Measurements from ENCODE around the gene SNX11.

Gene SNX11

DNA sequence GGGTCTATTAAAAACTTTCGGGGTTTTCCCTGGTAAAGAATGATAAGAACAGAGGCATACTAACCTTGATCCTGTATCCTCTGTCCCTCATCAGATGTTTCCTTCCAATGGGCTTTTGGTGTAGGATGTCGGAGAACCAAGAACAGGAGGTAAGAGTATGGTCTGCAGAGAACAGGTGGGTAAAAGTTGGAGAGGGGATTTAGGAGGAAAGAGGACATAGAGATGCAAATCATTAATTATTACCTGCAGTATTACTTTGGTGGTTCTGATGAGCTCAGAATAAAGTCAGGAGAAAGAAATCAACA is 4.3 kb downstream of the SNX11 start (continued):
- TF ChIP-seq ZNF416 (tag by site-specific recombination; IDR thresholded peaks at IDR 0.05) (no peak), ZNF248 (tag by site-specific recombination; IDR thresholded peaks at IDR 0.05) (no peak), ZNF350 (tag by site-specific recombination; IDR thresholded peaks at IDR 0.05) (no peak)

DNA sequence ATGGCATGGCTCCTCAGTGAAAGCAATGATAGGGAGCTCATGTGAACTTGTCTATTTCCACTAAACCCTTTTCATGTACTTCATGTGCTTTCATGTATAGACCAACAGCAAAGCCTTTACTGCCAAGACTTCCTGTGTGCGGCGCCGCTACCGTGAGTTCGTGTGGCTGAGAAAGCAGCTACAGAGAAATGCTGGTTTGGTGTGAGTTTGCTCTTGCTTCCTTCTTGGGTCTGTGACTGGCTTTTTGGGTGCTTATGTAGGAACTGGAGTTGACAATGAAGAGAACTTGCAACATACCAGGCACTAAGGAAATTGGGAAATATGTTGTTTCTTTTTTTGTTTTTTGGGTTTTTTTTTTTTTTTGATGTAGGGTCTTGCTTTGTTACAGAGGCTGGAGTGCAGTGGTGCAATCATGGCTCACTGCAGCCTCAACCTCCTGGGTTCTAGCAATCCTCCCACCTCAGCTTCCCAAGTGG is 5.7 kb downstream of the SNX11 start:
- H3K9me3 ChIP-seq (ENCODE audit: control insufficient read depth, insufficient read depth, low read depth, low read length): no peaks in the 10 kb centered on the region
- H3K4me1 ChIP-seq (ENCODE audit: control insufficient read depth, insufficient read depth, low read length): peaks cover 8% of the 10 kb centered on the region
- no peak for TF ChIP-seq ZFP69B (tag by site-specific recombination; IDR thresholded peaks at IDR 0.05)
- TF ChIP-seq, protein P1, sequence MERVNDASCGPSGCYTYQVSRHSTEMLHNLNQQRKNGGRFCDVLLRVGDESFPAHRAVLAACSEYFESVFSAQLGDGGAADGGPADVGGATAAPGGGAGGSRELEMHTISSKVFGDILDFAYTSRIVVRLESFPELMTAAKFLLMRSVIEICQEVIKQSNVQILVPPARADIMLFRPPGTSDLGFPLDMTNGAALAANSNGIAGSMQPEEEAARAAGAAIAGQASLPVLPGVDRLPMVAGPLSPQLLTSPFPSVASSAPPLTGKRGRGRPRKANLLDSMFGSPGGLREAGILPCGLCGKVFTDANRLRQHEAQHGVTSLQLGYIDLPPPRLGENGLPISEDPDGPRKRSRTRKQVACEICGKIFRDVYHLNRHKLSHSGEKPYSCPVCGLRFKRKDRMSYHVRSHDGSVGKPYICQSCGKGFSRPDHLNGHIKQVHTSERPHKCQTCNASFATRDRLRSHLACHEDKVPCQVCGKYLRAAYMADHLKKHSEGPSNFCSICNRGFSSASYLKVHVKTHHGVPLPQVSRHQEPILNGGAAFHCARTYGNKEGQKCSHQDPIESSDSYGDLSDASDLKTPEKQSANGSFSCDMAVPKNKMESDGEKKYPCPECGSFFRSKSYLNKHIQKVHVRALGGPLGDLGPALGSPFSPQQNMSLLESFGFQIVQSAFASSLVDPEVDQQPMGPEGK (tag by site-specific recombination; IDR thresholded peaks at IDR 0.05): no peak
- no peak for TF ChIP-seq ZNF146 (tag by site-specific recombination; IDR thresholded peaks at IDR 0.05)
- TF ChIP-seq ZNF791 (tag by site-specific recombination; IDR thresholded peaks at IDR 0.05): no peak
- no peak for TF ChIP-seq ZNF518A (tag by site-specific recombination; conservative IDR thresholded peaks at IDR 0.05; ENCODE audit: low read depth)
- no peak for TF ChIP-seq ZNF654 (tag by site-specific recombination; IDR thresholded peaks at IDR 0.05; ENCODE audit: low read depth)
- TF ChIP-seq ZNF202 (tag by site-specific recombination; IDR thresholded peaks at IDR 0.05; ENCODE audit: borderline replicate concordance): no peak
- TF ChIP-seq ZNF266 (tag by site-specific recombination; IDR thresholded peaks at IDR 0.05; ENCODE audit: low read depth): no peak
- TF ChIP-seq ZNF175 (tag by site-specific recombination; IDR thresholded peaks at IDR 0.05): no peak
- TF ChIP-seq ZSCAN18 (tag by site-specific recombination; IDR thresholded peaks at IDR 0.05): no peak
- no peak for TF ChIP-seq ZNF274 (IDR thresholded peaks at IDR 0.05; ENCODE audit: low read length)
- TF ChIP-seq ZNF274 (tag by site-specific recombination; IDR thresholded peaks at IDR 0.05; ENCODE audit: borderline replicate concordance): no peak
- no peak for TF ChIP-seq ZNF776 (tag by site-specific recombination; IDR thresholded peaks at IDR 0.05; ENCODE audit: borderline replicate concordance)
- no peak for TF ChIP-seq TCF7L2 (IDR thresholded peaks at IDR 0.05; ENCODE audit: borderline replicate concordance, low read depth, low read length)
- no peak for TF ChIP-seq ZNF510 (tag by site-specific recombination; IDR thresholded peaks at IDR 0.05; ENCODE audit: insufficient replicate concordance)
- no peak for TF ChIP-seq KLF10 (tag by site-specific recombination; IDR thresholded peaks at IDR 0.05)
- no peak for TF ChIP-seq MZF1 (tag by site-specific recombination; IDR thresholded peaks at IDR 0.05; ENCODE audit: borderline replicate concordance)
- no peak for TF ChIP-seq ZNF629 (tag by site-specific recombination; IDR thresholded peaks at IDR 0.05)
- TF ChIP-seq ZFP41 (tag by site-specific recombination; IDR thresholded peaks at IDR 0.05; ENCODE audit: borderline replicate concordance): no peak
- no peak for TF ChIP-seq ZNF544 (tag by site-specific recombination; IDR thresholded peaks at IDR 0.05)
- ChIA-PET POLR2A (no interaction called here), CTCF (interaction anchor here (0.7 to 1.2 kb wide), 3 partner anchors 10 to 270 kb away, joined by 3 to 4 read pairs (median 3); no protein-coding TSS in a partner anchor)
- H3K27ac ChIP-seq (ENCODE audit: extremely low read depth, low read depth, low read length): no peak overlapping the region
- no peak overlapping the region for H3K4me3 ChIP-seq (ENCODE audit: low read depth, low read length)
- H3K36me3 ChIP-seq (ENCODE audit: control insufficient read depth in 2 of 2, insufficient read depth in 1 of 2, low read length in 2 of 2): peaks cover 39% of the 10 kb centered on the region in 2 experiments
